CD14-positive monocyte (primary cell): Measurements from ENCODE around the gene BAZ2B. TPM values are rescaled to one million over a fixed set of nuclear protein-coding genes. Genes with fewer than 3 reads are reported as not detected.

Source experiments
- DNase-seq, 3 donors: peaks; one replicate each; pipeline ENCODE4 v3.0.0-alpha.2; 2011 to 2022
- H2AFZ ChIP-seq: 2 replicates; pipeline ENCODE4 v1.6.0; 2012; ENCODE audit warnings: mild to moderate bottlenecking, low read depth, low read length, inconsistent platforms; ENCODE audit not compliant: insufficient read depth, poor library complexity, severe bottlenecking
- H3K27ac ChIP-seq, 2 donors: 1 replicate in 1 of 2; 2 replicates in 1 of 2; pipeline ENCODE4 v1.5.1; 2012 to 2013; ENCODE audit warnings: low read length in 2 of 2, control low read depth in 1 of 2, inconsistent platforms in 1 of 2, low read depth in 1 of 2, mild to moderate bottlenecking in 1 of 2
- H3K27me3 ChIP-seq, 2 donors: one replicate each; pipeline versions ENCODE4 v1.6.0 to v1.6.1; 2011 to 2013; ENCODE audit warnings: low read length in 2 of 2; ENCODE audit not compliant: control insufficient read depth in 2 of 2, insufficient read depth in 2 of 2
- H3K36me3 ChIP-seq, 2 donors: replicated peaks in 1 of 2; 1 replicate in 1 of 2; 2 replicates in 1 of 2; pipeline versions ENCODE4 v1.5.1 to v1.6.1; 2012 to 2013; ENCODE audit warnings: low read length in 2 of 2, control low read depth in 1 of 2, inconsistent platforms in 1 of 2, mild to moderate bottlenecking in 1 of 2; ENCODE audit not compliant: insufficient read depth in 2 of 2, control insufficient read depth in 1 of 2
- H3K4me1 ChIP-seq, 2 donors: 1 replicate in 1 of 2; 2 replicates in 1 of 2; pipeline versions ENCODE4 v1.5.1 to v1.6.1; 2012 to 2013; ENCODE audit warnings: low read length in 2 of 2, control low read depth in 1 of 2, inconsistent platforms in 1 of 2, mild to moderate bottlenecking in 1 of 2, moderate library complexity in 1 of 2; ENCODE audit not compliant: insufficient read depth in 2 of 2, control insufficient read depth in 1 of 2
- H3K4me2 ChIP-seq: replicated peaks from 2 replicates; pipeline ENCODE3; 2012; ENCODE audit warnings: low read length, moderate library complexity, mild to moderate bottlenecking; ENCODE audit not compliant: poor library complexity, severe bottlenecking; ENCODE audit errors: extremely low read depth
- H3K4me3 ChIP-seq, 3 experiments: fragments of 200-600 bp in 1 of 3; sonication (generic) in 1 of 3; replicated peaks in 1 of 3; 1 replicate in 2 of 3; 2 replicates in 1 of 3; pipeline ENCODE4 v1.5.1; 2011 to 2013; ENCODE audit warnings: low read length in 3 of 3, mild to moderate bottlenecking in 3 of 3, control low read depth in 2 of 3, low read depth in 2 of 3, inconsistent platforms in 1 of 3, moderate library complexity in 1 of 3
- H3K79me2 ChIP-seq: 2 replicates; pipeline ENCODE4 v1.6.0; 2012; ENCODE audit warnings: mild to moderate bottlenecking, control low read depth, inconsistent platforms, low read length, moderate library complexity; ENCODE audit not compliant: insufficient read depth
- H3K9ac ChIP-seq: 2 replicates; pipeline ENCODE4 v1.6.0; 2017; ENCODE audit warnings: low read length, mild to moderate bottlenecking; ENCODE audit not compliant: insufficient read depth, poor library complexity, severe bottlenecking
- H3K9me3 ChIP-seq, 2 donors: replicated peaks in 1 of 2; 1 replicate in 1 of 2; 2 replicates in 1 of 2; pipeline versions ENCODE4 v1.5.1 to v1.6.1; 2012 to 2013; ENCODE audit warnings: low read length in 2 of 2, control low read depth in 1 of 2; ENCODE audit not compliant: control insufficient read depth in 1 of 2, insufficient read depth in 1 of 2
- H4K20me1 ChIP-seq: 2 replicates; pipeline ENCODE4 v1.6.0; 2012; ENCODE audit warnings: mild to moderate bottlenecking, low read length, control low read depth, moderate library complexity; ENCODE audit not compliant: insufficient read depth
- H3K27ac Mint-ChIP-seq, 7 donors: one replicate each; pipeline ENCODE4 v1.8.0; 2020; ENCODE audit warnings: mild to moderate bottlenecking in 7 of 7, mixed read lengths in 7 of 7, moderate library complexity in 6 of 7, inconsistent platforms in 2 of 7
- H3K27me3 Mint-ChIP-seq, 3 donors: one replicate each; pipeline ENCODE4 v1.8.0; 2021 to 2022; ENCODE audit warnings: low read depth in 3 of 3, mild to moderate bottlenecking in 3 of 3, mixed read lengths in 3 of 3, moderate library complexity in 3 of 3, inconsistent platforms in 1 of 3
- H3K36me3 Mint-ChIP-seq, 2 donors: one replicate each; pipeline ENCODE4 v1.8.0; 2020; ENCODE audit warnings: mixed read lengths in 2 of 2, inconsistent platforms in 1 of 2, mild to moderate bottlenecking in 1 of 2
- H3K4me1 Mint-ChIP-seq: one replicate; pipeline ENCODE4 v1.8.0; 2020; ENCODE audit warnings: mild to moderate bottlenecking, mixed read lengths
- H3K4me3 Mint-ChIP-seq, 2 donors: one replicate each; pipeline ENCODE4 v1.8.0; 2020; ENCODE audit warnings: mild to moderate bottlenecking in 2 of 2, mixed read lengths in 2 of 2, moderate library complexity in 1 of 2
- H3K9me3 Mint-ChIP-seq, 7 donors: one replicate each; pipeline ENCODE4 v1.8.0; 2020 to 2022; ENCODE audit warnings: mixed read lengths in 7 of 7, mild to moderate bottlenecking in 6 of 7, moderate library complexity in 6 of 7, inconsistent platforms in 2 of 7
- CTCF ChIP-seq: fragments of 200-600 bp; IDR thresholded peaks from one replicate; pipeline ENCODE4 v1.8.0; 2022; ENCODE audit warnings: antibody characterized with exemption, mild to moderate bottlenecking
- WGBS: methylation state at CpG from one replicate; pipeline ENCODE4 v1.1.5; 2013; ENCODE audit warnings: missing lambda C conversion rate; ENCODE audit not compliant: insufficient coverage; 5-methylcytosine and 5-hydroxymethylcytosine counted together
- intact Hi-C, 2 donors: fragments of 100-400 bp; cut with micrococcal nuclease; formaldehyde crosslinking; loops; one replicate each; pipeline versions ENCODE4 v1.15.0 to v1.15.1; 2023
- polyA plus RNA-seq, 3 donors: library from polyadenylated mRNA; depleted of rRNA in 1 of 3; unstranded in 2 of 3; stranded (reverse) in 1 of 3; fragments of 300-500 nt in 2 of 3; fragments of >200 nt in 1 of 3; fragmentation: Illumina TruSeq in 2 of 3; gene quantifications; 1 replicate in 2 of 3; 2 replicates in 1 of 3; pipeline ENCODE4 v1.2.3, GENCODE V29; 2012 to 2021

BAZ2B gene
- polyA plus RNA-seq, 3 donors = 12.9 to 34.2 (median 31.6) TPM

GRCh38 chr2:159446817-159447216 lies 169.5 kb downstream of the BAZ2B start:
- Histone ChIP-seq H3K4me2 (no peak overlapping the region), H4K20me1 (no peaks in the 10 kb centered on the region), H3K27ac (no peak overlapping the region), H2AFZ (no peak overlapping the region), H3K36me3 (peaks cover 61 to 71% of the 10 kb centered on the region in 2 donors), H3K27me3 (no peaks in the 10 kb centered on the region), H3K9ac (no peak overlapping the region), H3K4me3 (no peak overlapping the region), H3K79me2 (no peaks in the 10 kb centered on the region), H3K9me3 (no peaks in the 10 kb centered on the region), H3K4me1 (no peaks in the 10 kb centered on the region)
- no peak for TF ChIP-seq CTCF
- no peak for DNase-seq
- intact Hi-C loops = no loop called here
- Mint-ChIP-seq H3K4me1 (no peaks in the 10 kb centered on the region), H3K9me3 (no peaks in the 10 kb centered on the region), H3K27ac (peak overlapping the region in 1 of 7 donors; percentile 11), H3K36me3 (peaks cover 55 to 70% of the 10 kb centered on the region in 2 donors), H3K27me3 (no peaks in the 10 kb centered on the region), H3K4me3 (no peak overlapping the region)
- WGBS = no CpG with 5 or more reads among the region's 2 CpGs

- Mint-ChIP-seq H3K27me3 (no peaks in the 10 kb centered on the region), H3K36me3 (peaks cover 57 to 74% of the 10 kb centered on the region in 2 donors), H3K9me3 (no peaks in the 10 kb centered on the region), H3K4me1 (no peaks in the 10 kb centered on the region), H3K4me3 (no peak overlapping the region), H3K27ac (no peak overlapping the region)
- DNase-seq = no peak
- no peak overlapping the region for H3K4me2 ChIP-seq
- H3K9ac ChIP-seq = no peak overlapping the region
- H3K27ac ChIP-seq = no peak overlapping the region
- H3K36me3 ChIP-seq = peaks cover 66 to 77% of the 10 kb centered on the region in 2 donors
- H3K4me1 ChIP-seq = no peaks in the 10 kb centered on the region
- H4K20me1 ChIP-seq = no peaks in the 10 kb centered on the region
- H3K4me3 ChIP-seq = no peak overlapping the region
- no CpG with 5 or more reads among the region's 2 CpGs for WGBS
- no peaks in the 10 kb centered on the region for H3K9me3 ChIP-seq
- no peaks in the 10 kb centered on the region for H3K27me3 ChIP-seq
- H3K79me2 ChIP-seq = no peaks in the 10 kb centered on the region
- no peak for TF ChIP-seq CTCF
- intact Hi-C loops = no loop called here
- H2AFZ ChIP-seq = no peak overlapping the region
These were observed 170.1 kb downstream of the BAZ2B start for GRCh38 chr2:159446201-159446600.
